ENCODE measurements around the gene SRRM2. TPM values are rescaled to one million over a fixed set of nuclear protein-coding genes. Genes with fewer than 3 reads are reported as not detected.

Gene SRRM2
- total RNA-seq, 1 experiment from 2014 or later, result 746 TPM

DNA sequence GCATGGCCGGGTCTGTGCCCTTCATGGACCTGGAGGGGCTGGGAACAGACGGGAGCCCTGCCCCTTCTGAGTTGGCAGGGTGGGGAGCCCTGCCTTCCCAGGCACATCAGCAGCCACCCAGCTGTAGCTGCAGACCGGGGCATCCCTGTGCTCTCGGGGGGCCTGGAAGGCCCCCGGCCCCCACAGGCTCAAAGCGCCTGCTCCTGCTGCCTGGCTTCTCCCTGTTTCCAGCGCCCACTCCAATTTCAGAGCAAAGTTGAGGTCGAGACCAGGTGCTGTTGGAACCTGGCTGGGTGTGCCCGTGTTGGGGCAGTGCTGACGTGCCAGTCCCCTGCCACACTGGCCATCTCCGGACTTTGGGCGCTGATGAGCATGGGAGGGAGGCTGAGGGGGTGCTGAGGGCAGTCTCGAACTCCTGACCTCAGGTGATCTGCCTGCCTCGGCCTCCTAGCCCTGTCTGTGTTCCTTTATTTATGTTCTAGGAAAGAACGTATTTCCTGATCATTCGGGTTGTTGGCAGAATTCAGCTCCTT lies 27.6 kb upstream of the SRRM2 start:
- H3K27ac ChIP-seq, result no peak overlapping the region
- H3F3A ChIP-seq (ENCODE audit: insufficient read depth, low read depth), result peaks cover 39% of the 10 kb centered on the region
- DNase-seq, result no peak
- no peak for TF ChIP-seq EZH2 (IDR thresholded peaks at IDR 0.05; ENCODE audit: low read depth)
- TF ChIP-seq CTCF (conservative IDR thresholded peaks at IDR 0.05), result no peak
- no peaks in the 10 kb centered on the region for H3K79me2 ChIP-seq (ENCODE audit: low read depth)
- no peaks in the 10 kb centered on the region for H3K9me2 ChIP-seq (ENCODE audit: insufficient read depth)
- intact Hi-C loops (cut with micrococcal nuclease; ENCODE audit: unreplicated experiment), result loop anchor here (5.0 kb wide), 1 partner anchor 382 kb away; no protein-coding TSS in a partner anchor
- no peaks in the 10 kb centered on the region for H4K20me1 ChIP-seq (ENCODE audit: insufficient read depth)
- no peaks in the 10 kb centered on the region for H3K27me3 ChIP-seq (ENCODE audit: insufficient read depth, low read depth)
- H2AFZ ChIP-seq, result no peak overlapping the region
- no peak overlapping the region for H3K4me3 ChIP-seq
- BruUV-seq (replicated peaks), result no TSS peak
- H3K9me3 ChIP-seq (ENCODE audit: insufficient read depth, low read depth), result no peaks in the 10 kb centered on the region
- POLR2A ChIA-PET (ENCODE audit: unreplicated experiment), result no interaction called here
- no peaks in the 10 kb centered on the region for H3K36me3 ChIP-seq (ENCODE audit: low read depth)
- no peak overlapping the region for H3K4me2 ChIP-seq
- peaks cover 18% of the 10 kb centered on the region for H3K4me1 ChIP-seq (replicated peaks; ENCODE audit: insufficient read depth)
- CTCF ChIA-PET, result no interaction called here

DNA sequence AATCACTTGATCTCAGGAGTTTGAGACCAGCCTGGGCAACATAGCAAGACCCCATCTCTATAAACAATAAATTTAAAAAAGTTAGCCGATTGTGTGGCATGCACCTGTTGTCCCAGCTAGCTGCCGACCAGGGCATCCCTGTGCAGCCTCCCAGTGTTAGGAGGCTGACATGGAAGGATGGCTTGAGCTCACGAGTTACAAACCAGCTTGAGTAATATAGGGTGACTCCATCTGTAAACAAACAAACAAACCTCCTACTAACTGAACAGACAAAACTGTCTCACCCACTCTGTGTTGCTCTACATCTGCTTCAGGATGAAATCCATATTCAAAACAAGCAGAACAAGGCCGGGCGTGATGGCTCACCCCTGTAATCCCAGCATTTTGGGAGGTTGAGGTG lies 25.5 kb upstream of the SRRM2 start:
- Histone ChIP-seq H3K4me2 (no peak overlapping the region), H4K20me1 (ENCODE audit: insufficient read depth) (no peaks in the 10 kb centered on the region), H2AFZ (no peak overlapping the region), H3F3A (ENCODE audit: insufficient read depth, low read depth) (peaks cover 24% of the 10 kb centered on the region; the same call in 1 of the 2 replicates), H3K4me1 (replicated peaks; ENCODE audit: insufficient read depth) (peaks cover 12% of the 10 kb centered on the region), H3K27ac (no peak overlapping the region), H3K27me3 (ENCODE audit: insufficient read depth, low read depth) (no peaks in the 10 kb centered on the region), H3K79me2 (ENCODE audit: low read depth) (no peaks in the 10 kb centered on the region), H3K4me3 (no peak overlapping the region), H3K9me2 (ENCODE audit: insufficient read depth) (no peaks in the 10 kb centered on the region), H3K36me3 (ENCODE audit: low read depth) (no peaks in the 10 kb centered on the region), H3K9me3 (ENCODE audit: insufficient read depth, low read depth) (no peaks in the 10 kb centered on the region)
- ChIA-PET POLR2A (ENCODE audit: unreplicated experiment) (no interaction called here), CTCF (no interaction called here)
- BruUV-seq (replicated peaks), result no TSS peak
- DNase-seq, result no peak
- TF ChIP-seq CTCF (conservative IDR thresholded peaks at IDR 0.05), result no peak
- no peak for TF ChIP-seq EZH2 (IDR thresholded peaks at IDR 0.05; ENCODE audit: low read depth)
- intact Hi-C loops (cut with micrococcal nuclease; ENCODE audit: unreplicated experiment), result no loop called here

- Histone ChIP-seq H3K9me3 (ENCODE audit: insufficient read depth, low read depth) (no peaks in the 10 kb centered on the region), H4K20me1 (ENCODE audit: insufficient read depth) (no peaks in the 10 kb centered on the region), H3F3A (ENCODE audit: insufficient read depth, low read depth) (peaks cover 14% of the 10 kb centered on the region; the same call in 1 of the 2 replicates), H2AFZ (no peak overlapping the region), H3K79me2 (ENCODE audit: low read depth) (no peaks in the 10 kb centered on the region), H3K4me1 (replicated peaks; ENCODE audit: insufficient read depth) (peaks cover 7% of the 10 kb centered on the region), H3K27me3 (ENCODE audit: insufficient read depth, low read depth) (no peaks in the 10 kb centered on the region), H3K9me2 (ENCODE audit: insufficient read depth) (no peaks in the 10 kb centered on the region), H3K4me3 (no peak overlapping the region), H3K36me3 (ENCODE audit: low read depth) (no peaks in the 10 kb centered on the region), H3K4me2 (no peak overlapping the region), H3K27ac (no peak overlapping the region)
- no peak for DNase-seq
- TF ChIP-seq CTCF (conservative IDR thresholded peaks at IDR 0.05) (no peak), EZH2 (IDR thresholded peaks at IDR 0.05; ENCODE audit: low read depth) (no peak)
- intact Hi-C loops (cut with micrococcal nuclease; ENCODE audit: unreplicated experiment), result no loop called here
- BruUV-seq (replicated peaks), result no TSS peak
- POLR2A ChIA-PET (ENCODE audit: unreplicated experiment), result interaction anchor here (0.6 to 0.9 kb wide), 3 partner anchors 55 to 775 kb away, joined by 4 to 11 read pairs (median 5); no protein-coding TSS in a partner anchor
- CTCF ChIA-PET, result interaction anchor here (0.7 kb wide), 1 partner anchor 10 kb away, joined by 5 read pairs; no protein-coding TSS in a partner anchor
Measured at GRCh38 chr16:2728034-2728433, 24.4 kb upstream of the SRRM2 start.

Measured in PC-9 (cell line).